HG03457 (cell line): ENCODE results near the gene VEGFB.
A peak's percentile ranks its signal among the peaks of the same experiment; 100 is the strongest.

ENCODE experiments used
- ATAC-seq: cut with Tn5 transposase; IDR thresholded peaks from one replicate; pipeline ENCODE4 v1.9.1; 2021; ENCODE audit warnings: moderate number of reproducible peaks; ENCODE audit not compliant: unreplicated experiment

Gene VEGFB

GRCh38 chr11:64258946-64259532 lies 24.7 kb downstream of the VEGFB start:
- no peak for ATAC-seq

- no peak for ATAC-seq
These were observed 25.2 kb downstream of the VEGFB start for GRCh38 chr11:64259533-64260067.

- ATAC-seq, result no peak
These were observed 25.8 kb downstream of the VEGFB start for GRCh38 chr11:64260147-64260708.

GRCh38 chr11:64261556-64262080 lies 27.2 kb downstream of the VEGFB start:
- no peak for ATAC-seq

GRCh38 chr11:64262271-64263002 lies 28.1 kb downstream of the VEGFB start:
- no peak for ATAC-seq

- no peak for ATAC-seq
These were observed 28.9 kb downstream of the VEGFB start for GRCh38 chr11:64263021-64263946.

- no peak for ATAC-seq
These were observed 29.5 kb downstream of the VEGFB start for GRCh38 chr11:64263947-64264317.

GRCh38 chr11:64264371-64264852 lies 30.0 kb downstream of the VEGFB start:
- ATAC-seq, result no peak

- ATAC-seq, result no peak
These were observed 31.1 kb downstream of the VEGFB start for GRCh38 chr11:64265176-64266160.

GRCh38 chr11:64266339-64266738 lies 32.0 kb downstream of the VEGFB start:
- ATAC-seq, result no peak

- no peak for ATAC-seq
These were observed 33.0 kb downstream of the VEGFB start for GRCh38 chr11:64267207-64267945.

- ATAC-seq, result no peak
These were observed 33.9 kb downstream of the VEGFB start for GRCh38 chr11:64268025-64268892.

- ATAC-seq, result peak; percentile 7
These were observed 34.6 kb downstream of the VEGFB start for GRCh38 chr11:64268893-64269539.

- ATAC-seq, result peak; percentile 45
These were observed 35.3 kb downstream of the VEGFB start for GRCh38 chr11:64269540-64270220.

GRCh38 chr11:64275031-64275800 lies 40.8 kb downstream of the VEGFB start:
- no peak for ATAC-seq

GRCh38 chr11:64275841-64276240 lies 41.5 kb downstream of the VEGFB start:
- no peak for ATAC-seq
